Esophagus mucosa (tissue), 1 donor: ENCODE data around the gene NUTM2G. TPM values are rescaled to one million over a fixed set of nuclear protein-coding genes. Genes with fewer than 3 reads are reported as not detected.
"Not testable (repeated sequence)": the region's sequence is repeated elsewhere in the genome, so short reads cannot be mapped to it uniquely, and the experiment has no call there.

ENCODE experiments used
- ATAC-seq: fragments of 200-7000 bp; cut with Tn5 transposase; one replicate; pipeline ENCODE4 v1.9.1; 2020
- total RNA-seq: library from RNA; stranded (reverse); gene quantifications from one replicate; pipeline ENCODE4 v1.2.4, GENCODE V29; 2023
- donor health status: DM: yes; HTN: yes; CAD: no.

Gene NUTM2G
- total RNA-seq: not detected

GRCh38 chr9:96928543-96928942 lies at the start of gene NUTM2G:
NUTM2G (plus strand) TSS chr9:96928843; CDS start chr9:96929025, 182 bp downstream.
- not testable (repeated sequence) for ATAC-seq

GRCh38 chr9:96883922-96884321 lies 44.7 kb upstream of the NUTM2G start:
- ATAC-seq: peak; percentile 25

GRCh38 chr9:96884443-96884842 lies 44.2 kb upstream of the NUTM2G start:
- ATAC-seq: peak; percentile 99

GRCh38 chr9:96885424-96885823 lies 43.2 kb upstream of the NUTM2G start:
- ATAC-seq: no peak

- no peak for ATAC-seq
Measured at GRCh38 chr9:96888591-96888990, 40.1 kb upstream of the NUTM2G start.

GRCh38 chr9:96892131-96892530 lies 36.5 kb upstream of the NUTM2G start:
- ATAC-seq: no peak

- ATAC-seq: not testable (repeated sequence)
Measured at GRCh38 chr9:96900010-96900409, 28.6 kb upstream of the NUTM2G start.

- ATAC-seq: not testable (repeated sequence)
Measured at GRCh38 chr9:96904947-96905722, 23.5 kb upstream of the NUTM2G start.

GRCh38 chr9:96908479-96908878 lies 20.2 kb upstream of the NUTM2G start:
- not testable (repeated sequence) for ATAC-seq

GRCh38 chr9:96915539-96915938 lies 13.1 kb upstream of the NUTM2G start:
- not testable (repeated sequence) for ATAC-seq

- ATAC-seq: not testable (repeated sequence)
Measured at GRCh38 chr9:96916531-96916930, 12.1 kb upstream of the NUTM2G start.

GRCh38 chr9:96918550-96918949 lies 10.1 kb upstream of the NUTM2G start:
- not testable (repeated sequence) for ATAC-seq

GRCh38 chr9:96920803-96921202 lies 7.8 kb upstream of the NUTM2G start:
- not testable (repeated sequence) for ATAC-seq

- ATAC-seq: not testable (repeated sequence)
Measured at GRCh38 chr9:96925587-96925986, 3.1 kb upstream of the NUTM2G start.

GRCh38 chr9:96931665-96932064 lies 3.0 kb downstream of the NUTM2G start:
- ATAC-seq: peak; percentile 36

GRCh38 chr9:96934097-96934496 lies 5.5 kb downstream of the NUTM2G start:
- ATAC-seq: not testable (repeated sequence)

GRCh38 chr9:96934706-96935105 lies 6.1 kb downstream of the NUTM2G start:
- ATAC-seq: not testable (repeated sequence)

- ATAC-seq: not testable (repeated sequence)
Measured at GRCh38 chr9:96935401-96935800, 6.8 kb downstream of the NUTM2G start.

GRCh38 chr9:96937442-96937841 lies 8.8 kb downstream of the NUTM2G start:
- ATAC-seq: not testable (repeated sequence)

GRCh38 chr9:96938957-96939665 lies 10.5 kb downstream of the NUTM2G start:
- ATAC-seq: not testable (repeated sequence)

- not testable (repeated sequence) for ATAC-seq
Measured at GRCh38 chr9:96940982-96941381, 12.3 kb downstream of the NUTM2G start.

- ATAC-seq: not testable (repeated sequence)
Measured at GRCh38 chr9:96941628-96942027, 13.0 kb downstream of the NUTM2G start.

- ATAC-seq: peak; percentile 39
Measured at GRCh38 chr9:96942181-96942580, 13.5 kb downstream of the NUTM2G start.

GRCh38 chr9:96949346-96949745 lies 20.7 kb downstream of the NUTM2G start:
- peak; percentile 53 for ATAC-seq
